A673 (cell line): ENCODE data around the gene SMIM5. TPM values are rescaled to one million over a fixed set of nuclear protein-coding genes. Genes with fewer than 3 reads are reported as not detected.

Experiments used
- BruUV-seq: library from RNA; stranded (reverse); fragments of 400-500 nt; replicated peaks from 2 replicates; lab custom pipeline; 2021; lab: Mats Ljungman, UMichigan
- CTCF ChIA-PET: fragments of 300-600 bp; sonication (Branson Sonifier 250); formaldehyde crosslinking; loops from one replicate; lab custom pipeline; 2022; ENCODE audit warnings: antibody characterized with exemption; lab: Charles Lee
- POLR2A ChIA-PET: fragments of 300-600 bp; sonication (Branson Sonifier 250); formaldehyde crosslinking; loops from one replicate; lab custom pipeline; 2022; ENCODE audit warnings: antibody characterized with exemption; ENCODE audit not compliant: low non-redundant PET; lab: Charles Lee
- DNase-seq: peaks from one replicate; pipeline ENCODE4 v3.0.0-alpha.2; 2015; ENCODE audit warnings: low spot score
- H3K27ac ChIP-seq: fragments of 200-600 bp; sonication (generic); 2 replicates; pipeline ENCODE4 v1.5.1; 2016; ENCODE audit warnings: mixed run types, low read depth, mild to moderate bottlenecking, mixed read lengths, antibody characterized with exemption, low read length; ENCODE audit not compliant: poor library complexity, severe bottlenecking
- H3K27me3 ChIP-seq: fragments of 200-600 bp; sonication (generic); replicated peaks from 2 replicates; pipeline ENCODE4 v1.6.1; 2017; ENCODE audit warnings: mixed run types, low read depth, mild to moderate bottlenecking, mixed read lengths, antibody characterized with exemption, low read length; ENCODE audit not compliant: insufficient read depth, poor library complexity
- H3K36me3 ChIP-seq: fragments of 200-600 bp; sonication (generic); 2 replicates; pipeline ENCODE4 v1.6.1; 2016; ENCODE audit warnings: mixed run types, mild to moderate bottlenecking, mixed read lengths, antibody characterized with exemption, low read length; ENCODE audit not compliant: insufficient read depth, poor library complexity, severe bottlenecking
- H3K4me1 ChIP-seq: fragments of 200-600 bp; sonication (generic); 2 replicates; pipeline ENCODE4 v1.6.1; 2017; ENCODE audit warnings: mixed run types, mild to moderate bottlenecking, mixed read lengths, antibody characterized with exemption, low read length; ENCODE audit not compliant: insufficient read depth, poor library complexity, severe bottlenecking
- H3K4me3 ChIP-seq: fragments of 200-600 bp; sonication (generic); 2 replicates; pipeline ENCODE4 v1.5.1; 2016; ENCODE audit warnings: low read depth, mixed run types, mild to moderate bottlenecking, mixed read lengths, low read length; ENCODE audit not compliant: poor library complexity, severe bottlenecking
- H3K9me3 ChIP-seq: fragments of 200-600 bp; sonication (generic); 2 replicates; pipeline ENCODE4 v1.6.1; 2016; ENCODE audit warnings: mixed run types, low read depth, mild to moderate bottlenecking, mixed read lengths, antibody characterized with exemption, low read length; ENCODE audit not compliant: poor library complexity, severe bottlenecking
- CTCF ChIP-seq: fragments of 300-800, 200-600 bp; sonication (generic); conservative IDR thresholded peaks from 2 replicates; pipeline ENCODE4 v1.5.1; 2017; ENCODE audit warnings: low read depth, mild to moderate bottlenecking, antibody characterized with exemption, low read length, moderate library complexity, mixed read lengths
- EZH2 ChIP-seq: fragments of 200-600 bp; sonication (generic); IDR thresholded peaks from 2 replicates; pipeline ENCODE4 v1.6.1; 2017; ENCODE audit warnings: borderline replicate concordance, low read depth, mild to moderate bottlenecking, mixed read lengths, antibody characterized with exemption, low read length; ENCODE audit not compliant: poor library complexity, severe bottlenecking
- intact Hi-C: fragments of 100-400 bp; cut with micrococcal nuclease; formaldehyde crosslinking; loops from one replicate; pipeline ENCODE4 v1.10.0; 2022; ENCODE audit not compliant: unreplicated experiment
- total RNA-seq: library from RNA; stranded (reverse); gene quantifications from 2 replicates; pipeline ENCODE4 v1.2.3, GENCODE V29; 2021

SMIM5 gene
- total RNA-seq, 1 experiment from 2014 or later = not detected

- DNase-seq = no peak
- intact Hi-C loops = no loop called here
- no peaks in the 10 kb centered on the region for H3K9me3 ChIP-seq
- TF ChIP-seq CTCF (no peak), EZH2 (no peak)
- peaks cover 4% of the 10 kb centered on the region for H3K36me3 ChIP-seq
- H3K4me3 ChIP-seq = no peak overlapping the region
- ChIA-PET POLR2A (no interaction called here), CTCF (interaction anchor here (2.0 kb wide), 1 partner anchor 17 kb away, joined by 10 read pairs; the partner anchor contains the start of gene SMIM5)
- no TSS peak for BruUV-seq
- no peaks in the 10 kb centered on the region for H3K4me1 ChIP-seq
- no peak overlapping the region for H3K27ac ChIP-seq
- H3K27me3 ChIP-seq = no peaks in the 10 kb centered on the region
Measured at GRCh38 chr17:75650874-75651273, 17.6 kb downstream of the SMIM5 start.

- ChIA-PET CTCF (interaction anchor here (1.0 to 2.8 kb wide), 3 partner anchors 19 to 98 kb away, joined by 4 to 21 read pairs (median 4); partner anchors contain the start of gene SMIM5), POLR2A (no interaction called here)
- no peak for DNase-seq
- no peaks in the 10 kb centered on the region for H3K9me3 ChIP-seq
- H3K27ac ChIP-seq = no peak overlapping the region
- no peak overlapping the region for H3K4me3 ChIP-seq
- no peaks in the 10 kb centered on the region for H3K4me1 ChIP-seq
- no TSS peak for BruUV-seq
- intact Hi-C loops = no loop called here
- H3K27me3 ChIP-seq = no peaks in the 10 kb centered on the region
- peaks cover 4% of the 10 kb centered on the region for H3K36me3 ChIP-seq
- TF ChIP-seq CTCF (no peak), EZH2 (no peak)
Measured at GRCh38 chr17:75652341-75652740, 19.1 kb downstream of the SMIM5 start.

- H3K4me1 ChIP-seq = no peaks in the 10 kb centered on the region
- no peaks in the 10 kb centered on the region for H3K9me3 ChIP-seq
- H3K27me3 ChIP-seq = no peaks in the 10 kb centered on the region
- no TSS peak for BruUV-seq
- ChIA-PET POLR2A (no interaction called here), CTCF (interaction anchor here (0.5 to 2.8 kb wide), 7 partner anchors 20 to 288 kb away, joined by 3 to 21 read pairs (median 4); partner anchors contain the start of gene SMIM5)
- no peak overlapping the region for H3K27ac ChIP-seq
- DNase-seq = peak; percentile 62
- no peak overlapping the region for H3K4me3 ChIP-seq
- intact Hi-C loops = no loop called here
- H3K36me3 ChIP-seq = peaks cover 4% of the 10 kb centered on the region
- peak; percentile 84 for TF ChIP-seq CTCF
- no peak for TF ChIP-seq EZH2
Measured at GRCh38 chr17:75652934-75653549, 19.8 kb downstream of the SMIM5 start.
